ENCODE data around the gene EPB41L1.
A peak's percentile ranks its signal among the peaks of the same experiment; 100 is the strongest.

EPB41L1 gene

DNA sequence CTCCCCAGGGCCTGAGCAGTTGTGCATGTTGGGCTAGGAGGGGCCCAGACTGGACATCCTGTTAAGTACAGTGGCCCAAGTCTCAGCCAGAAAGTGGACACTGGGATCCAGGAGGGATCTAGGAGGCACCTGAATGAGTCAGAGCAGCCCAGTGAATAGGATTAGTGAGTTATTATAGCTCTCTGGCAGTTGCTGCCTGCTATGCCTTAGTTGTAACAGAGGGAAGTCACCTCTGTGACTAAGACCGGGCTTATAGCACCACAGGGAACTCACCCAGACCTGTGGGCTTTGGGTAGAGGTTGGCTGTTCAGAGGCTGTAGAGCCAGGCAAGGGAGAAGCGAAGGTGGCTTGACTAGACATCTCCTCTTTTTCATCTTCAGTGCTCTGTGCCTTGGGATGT lies 42.7 kb downstream of the EPB41L1 start:
- DNase-seq, result no peak

DNA sequence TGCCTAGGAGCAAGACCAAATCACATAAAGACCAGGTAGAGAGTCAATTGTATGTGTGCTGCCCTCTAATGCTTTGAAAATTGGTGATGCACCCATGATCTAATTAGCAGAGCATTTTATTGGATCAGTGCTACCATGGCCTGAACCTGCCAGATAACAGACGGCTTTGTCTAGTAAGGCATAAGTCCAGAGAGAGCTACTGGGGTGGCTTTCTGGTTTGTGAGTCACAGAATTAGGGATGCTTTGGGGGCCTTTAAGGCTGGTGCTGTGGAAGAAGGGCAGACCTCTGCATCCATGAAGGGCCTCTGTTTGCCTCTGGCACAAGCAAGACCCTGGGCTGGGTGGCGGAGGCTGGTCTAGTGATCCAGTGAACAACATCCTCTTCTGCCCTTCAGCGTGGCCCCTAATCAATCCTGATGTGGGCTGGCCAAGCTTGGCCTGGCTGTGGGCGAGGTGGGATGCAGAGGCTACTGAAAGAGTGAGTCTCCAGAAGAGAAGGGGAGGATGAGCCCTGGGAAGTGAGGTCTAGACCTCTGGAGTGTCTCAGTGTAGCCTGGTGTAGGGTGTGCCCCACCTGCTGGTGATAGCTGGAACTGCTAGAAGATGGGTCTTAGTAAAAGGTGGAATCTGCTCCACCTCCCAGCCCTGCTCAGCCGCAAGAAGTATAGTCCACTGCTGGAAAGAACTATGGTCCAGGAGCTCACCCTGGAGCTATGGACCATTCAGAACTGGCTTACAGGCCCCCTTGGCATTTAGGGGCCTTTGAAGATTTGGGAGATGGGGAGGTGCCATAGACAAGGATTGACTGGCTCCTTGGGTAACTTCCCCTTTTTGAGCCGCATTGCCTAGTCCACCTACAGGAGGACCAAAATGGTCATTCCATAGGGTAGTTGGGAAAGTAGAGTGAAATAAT lies 45.1 kb downstream of the EPB41L1 start:
- peak; percentile 74 for DNase-seq

DNA sequence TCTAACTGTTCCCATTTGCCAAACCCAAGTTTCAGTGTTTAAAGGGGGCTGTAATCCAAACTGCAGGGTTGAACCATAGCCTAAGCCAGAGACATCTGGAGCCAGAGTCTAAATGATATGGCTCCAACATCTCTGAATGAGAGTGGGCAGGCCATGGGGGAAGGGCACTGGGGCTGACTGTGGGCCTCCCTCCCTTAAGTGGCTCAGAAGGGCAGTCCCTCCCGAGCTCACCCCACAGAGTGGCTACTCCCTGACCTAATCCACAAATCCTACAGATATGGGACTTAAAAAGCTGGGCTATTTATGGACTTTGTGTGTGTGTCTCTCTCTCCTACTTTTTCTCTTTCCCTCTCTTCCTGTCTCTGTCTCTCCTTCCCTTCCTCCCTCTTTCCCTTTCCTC lies 45.9 kb downstream of the EPB41L1 start:
- no peak for DNase-seq

DNA sequence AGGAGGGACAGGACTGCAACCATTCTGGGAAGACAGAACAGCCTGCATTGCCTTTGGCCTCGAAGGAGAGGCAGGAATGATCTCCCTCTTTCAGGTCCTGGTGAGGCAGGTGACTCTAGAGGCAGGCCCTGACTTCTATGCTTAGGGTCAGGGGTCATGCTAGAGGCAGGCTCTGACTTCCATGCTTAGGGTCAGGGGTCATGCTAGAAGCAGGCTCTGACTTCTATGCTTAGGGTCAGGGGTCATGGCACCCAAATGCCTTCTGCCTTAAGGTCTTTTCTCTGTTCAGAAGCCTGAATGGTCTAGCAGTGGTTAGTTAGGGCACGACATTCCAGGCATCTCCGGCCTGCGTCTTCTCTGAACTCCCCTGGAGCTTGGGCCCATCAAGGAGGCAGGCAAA lies 46.7 kb downstream of the EPB41L1 start:
- DNase-seq, result no peak

DNA sequence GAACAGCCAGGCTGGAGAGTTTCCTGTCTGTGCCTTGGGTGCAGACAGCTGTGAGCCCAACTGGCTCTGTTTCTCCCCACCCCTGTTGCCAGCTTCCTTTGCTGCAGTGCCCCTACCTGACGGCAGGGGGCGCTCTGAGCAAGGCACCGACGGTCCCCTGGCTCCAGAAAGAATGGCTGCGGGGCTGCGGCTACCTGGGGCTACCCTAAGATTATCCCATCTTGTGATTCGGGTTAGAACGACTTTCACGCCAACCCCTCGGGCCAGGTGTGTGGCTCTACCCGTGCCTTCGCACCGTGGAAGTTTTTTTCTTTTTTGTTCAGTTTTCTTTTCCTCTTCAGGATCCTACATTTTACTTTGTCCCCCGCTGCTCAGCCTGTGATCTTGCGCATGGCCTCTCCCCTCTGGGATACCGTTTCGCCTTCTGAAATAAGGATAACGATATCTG lies 48.4 kb downstream of the EPB41L1 start:
- peak; percentile 56 for DNase-seq

DNA sequence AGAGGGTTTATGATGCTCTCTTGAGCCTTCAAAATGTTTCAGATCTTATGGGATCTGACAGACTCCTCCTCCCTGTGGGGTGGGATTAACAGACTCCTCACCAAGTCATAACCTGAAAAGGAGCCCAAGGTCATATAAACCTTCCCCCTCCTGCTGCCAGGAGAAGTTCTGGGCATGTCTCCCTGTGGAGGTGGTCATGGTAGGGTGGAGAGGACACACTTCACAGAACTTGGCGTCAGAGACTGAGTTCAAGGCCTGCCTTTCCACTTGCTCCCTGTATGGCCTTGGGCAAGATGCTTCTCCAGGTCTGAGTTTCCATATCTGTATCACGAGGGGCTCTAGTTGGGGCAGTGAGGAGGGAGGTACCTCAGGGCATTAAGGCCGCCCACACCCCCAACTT lies 49.3 kb downstream of the EPB41L1 start:
- no peak for DNase-seq

DNA sequence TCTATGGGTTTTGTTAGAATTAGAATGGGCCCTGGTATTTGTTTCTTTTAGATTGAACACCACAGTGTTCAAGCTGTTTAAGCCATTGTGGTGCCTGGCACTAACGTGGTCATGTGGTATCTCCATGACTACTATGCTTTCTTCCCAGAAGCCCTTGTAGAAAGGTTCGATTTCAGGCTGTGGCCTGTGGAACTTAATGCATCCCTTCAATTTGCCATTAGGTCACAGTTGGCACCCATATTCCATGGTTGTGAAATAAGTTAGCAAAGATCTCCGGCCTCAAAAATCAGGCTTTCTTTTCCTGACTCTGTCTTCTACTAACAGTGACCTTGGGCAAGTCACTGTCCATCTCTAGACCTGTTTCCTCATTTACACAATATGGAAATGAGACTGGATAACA lies 50.5 kb downstream of the EPB41L1 start:
- DNase-seq, result no peak

DNA sequence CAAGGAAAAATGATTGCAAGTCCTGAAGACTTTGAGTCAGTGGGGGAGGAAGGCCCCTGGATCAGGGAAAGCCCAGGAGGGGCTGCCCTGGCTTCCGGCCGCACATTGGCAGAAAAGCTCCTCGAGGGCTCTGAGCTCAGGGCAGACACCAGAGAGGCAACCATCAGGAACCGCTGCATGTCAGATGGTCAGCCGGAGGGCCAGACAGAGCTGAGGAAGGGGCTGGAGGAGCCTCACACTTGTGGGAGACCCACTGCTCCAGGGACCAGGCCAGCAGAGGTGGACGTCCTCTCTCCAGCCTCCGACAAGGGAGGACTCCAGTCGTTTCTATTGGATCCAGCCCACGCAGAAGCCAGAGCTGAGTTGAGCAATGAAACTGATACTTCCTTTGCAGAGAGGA lies 51.5 kb downstream of the EPB41L1 start:
- DNase-seq, result no peak

DNA sequence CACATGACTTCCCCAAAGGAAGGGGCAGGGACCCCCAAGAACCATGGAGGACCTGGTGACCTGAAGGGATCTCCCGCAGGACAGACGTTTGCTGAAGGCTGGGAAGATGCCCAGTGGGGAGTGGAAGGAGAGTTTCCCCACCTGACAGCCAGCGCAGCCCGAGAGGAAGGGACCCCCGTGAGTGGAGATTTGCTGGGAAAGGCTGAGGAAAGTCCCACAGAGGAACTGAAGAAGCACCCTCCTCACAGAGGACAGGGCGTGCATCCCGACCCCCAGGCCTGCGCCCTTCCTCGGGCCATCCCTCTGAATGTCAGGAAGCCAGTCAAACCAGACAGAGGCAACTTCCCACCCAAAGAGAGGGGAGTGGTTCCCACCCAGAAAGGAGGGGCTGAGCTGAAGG lies 52.1 kb downstream of the EPB41L1 start:
- DNase-seq, result no peak

DNA sequence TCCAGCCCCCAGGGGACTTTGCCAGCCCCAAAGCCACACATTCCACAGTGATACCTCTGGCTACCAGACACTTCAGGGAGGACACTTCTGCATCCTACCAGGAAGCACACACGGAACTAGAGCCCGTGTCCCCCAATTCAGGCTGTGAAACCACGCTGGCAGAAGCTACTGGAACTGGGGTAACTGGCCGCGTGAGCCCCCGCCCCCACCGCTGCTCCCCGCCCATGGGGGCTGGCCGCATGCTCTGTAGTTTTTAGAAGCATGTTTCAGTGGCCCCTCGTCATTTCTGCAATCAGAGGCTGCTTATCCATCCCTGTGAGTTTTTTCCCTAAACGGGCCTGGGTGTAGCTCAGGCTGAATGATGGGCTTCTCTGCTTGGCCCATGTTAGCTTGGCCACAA lies 53.1 kb downstream of the EPB41L1 start:
- no peak for DNase-seq

DNA sequence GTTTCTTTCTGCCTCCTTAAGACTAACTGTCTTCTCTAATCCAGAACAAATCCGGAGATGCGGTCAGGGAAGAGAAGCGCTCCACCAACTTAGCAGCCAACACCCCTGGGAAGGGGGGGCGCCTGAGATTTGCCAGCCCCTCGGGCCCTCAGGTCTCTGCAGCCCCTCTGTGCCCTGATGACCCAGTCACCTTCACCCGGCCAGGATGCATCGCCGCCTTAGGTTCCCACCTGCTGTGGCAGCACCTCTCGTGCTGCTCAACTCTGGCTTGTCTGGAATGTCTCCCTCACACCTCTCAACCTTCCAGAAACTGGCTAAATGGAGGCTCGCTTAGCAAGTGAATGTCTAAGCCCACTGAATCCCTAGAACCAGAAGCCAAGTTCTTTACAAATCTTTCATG lies 53.7 kb downstream of the EPB41L1 start:
- DNase-seq, result no peak

DNA sequence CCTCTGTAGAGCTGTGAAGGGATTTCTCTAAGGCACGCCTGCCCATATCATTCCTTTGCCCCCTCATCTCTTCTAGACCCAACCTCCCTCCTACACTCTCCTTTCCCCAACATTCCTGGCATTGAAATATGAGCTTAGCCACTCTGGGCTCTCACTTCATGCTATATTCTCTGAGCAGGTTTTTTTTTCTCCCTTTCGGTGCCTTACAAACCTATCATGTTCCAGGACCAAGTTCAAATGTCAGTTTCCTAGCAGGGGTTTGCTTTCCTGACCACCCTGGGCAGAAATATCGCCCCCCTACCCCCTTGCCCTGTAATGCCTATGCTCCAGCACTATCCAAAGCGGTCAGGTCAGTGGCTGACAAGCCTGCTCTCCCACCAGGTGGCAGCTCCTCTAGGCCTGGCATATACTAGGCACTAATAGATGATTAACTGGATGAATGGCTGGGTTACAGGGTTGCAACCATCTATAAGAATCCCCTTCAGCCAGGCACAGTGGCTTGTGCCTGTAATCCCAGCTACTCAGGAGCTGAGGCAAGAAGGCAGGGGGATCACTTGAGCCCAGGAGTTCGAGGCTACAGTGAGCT lies 56.0 kb downstream of the EPB41L1 start:
- no peak for DNase-seq

DNA sequence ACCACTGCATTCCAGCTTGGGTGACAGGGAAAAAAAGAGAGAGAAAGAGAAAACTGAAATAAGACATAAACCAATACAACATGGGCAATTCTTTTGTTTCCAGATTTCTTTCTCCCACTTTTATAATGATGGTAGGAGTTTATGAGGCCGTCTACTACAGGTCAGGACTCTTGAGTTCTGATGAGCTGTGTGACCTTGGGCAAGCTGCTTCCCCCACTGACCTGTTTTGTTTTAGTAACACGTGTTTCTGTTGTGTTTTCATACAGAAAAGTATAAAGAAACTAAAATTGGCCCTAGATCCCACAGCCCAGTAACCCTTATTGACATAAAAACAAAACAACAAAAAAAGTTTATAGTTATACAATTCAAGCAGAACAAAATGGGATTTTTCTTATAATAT lies 58.8 kb downstream of the EPB41L1 start:
- DNase-seq, result no peak

DNA sequence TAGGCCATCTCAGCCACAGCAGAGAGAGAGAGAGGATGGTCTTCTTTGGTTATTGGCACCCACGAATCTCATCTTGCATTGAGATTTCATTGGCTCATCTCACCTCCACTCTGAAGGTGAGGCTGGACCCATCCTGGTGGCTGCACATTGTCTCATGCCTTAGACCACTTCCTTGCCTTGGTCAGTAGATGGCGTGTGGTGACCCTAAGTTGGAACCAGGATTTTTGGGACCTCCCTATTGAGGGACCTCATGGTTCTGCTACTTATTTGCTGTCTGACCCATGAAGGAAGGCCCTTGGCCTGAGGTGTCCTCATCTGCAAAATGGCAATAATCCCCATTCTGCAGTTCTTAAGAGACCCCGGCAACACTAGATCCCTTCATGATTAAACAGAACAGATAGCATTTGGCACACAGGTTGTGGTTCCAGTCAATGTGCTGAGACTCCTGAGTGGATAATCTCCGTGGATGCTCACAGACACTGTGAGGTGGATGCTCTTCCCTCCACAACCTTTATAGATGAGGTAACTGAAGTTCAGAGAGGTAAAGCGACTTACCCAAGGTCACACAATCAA lies 60.2 kb downstream of the EPB41L1 start:
- DNase-seq, result peak; percentile 3

DNA sequence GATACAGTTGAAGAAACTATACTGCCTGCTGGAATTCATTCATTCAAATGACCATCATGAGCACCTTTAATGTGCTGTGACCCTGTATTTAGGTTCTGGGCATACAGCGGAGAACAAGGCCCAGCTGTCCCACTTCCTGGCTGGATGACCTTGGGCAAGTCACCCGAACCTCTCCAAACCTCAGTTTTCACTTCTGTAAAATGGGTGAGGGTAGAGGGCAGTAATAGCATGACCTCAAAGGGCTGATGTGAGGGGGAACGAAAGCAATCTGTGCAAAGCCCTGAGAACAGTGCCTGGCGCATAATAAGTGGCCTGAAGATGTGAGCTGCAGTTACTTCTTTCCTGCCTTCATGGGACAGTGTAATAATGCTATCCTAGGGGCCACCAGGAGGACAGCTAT lies 61.2 kb downstream of the EPB41L1 start:
- DNase-seq, result no peak

DNA sequence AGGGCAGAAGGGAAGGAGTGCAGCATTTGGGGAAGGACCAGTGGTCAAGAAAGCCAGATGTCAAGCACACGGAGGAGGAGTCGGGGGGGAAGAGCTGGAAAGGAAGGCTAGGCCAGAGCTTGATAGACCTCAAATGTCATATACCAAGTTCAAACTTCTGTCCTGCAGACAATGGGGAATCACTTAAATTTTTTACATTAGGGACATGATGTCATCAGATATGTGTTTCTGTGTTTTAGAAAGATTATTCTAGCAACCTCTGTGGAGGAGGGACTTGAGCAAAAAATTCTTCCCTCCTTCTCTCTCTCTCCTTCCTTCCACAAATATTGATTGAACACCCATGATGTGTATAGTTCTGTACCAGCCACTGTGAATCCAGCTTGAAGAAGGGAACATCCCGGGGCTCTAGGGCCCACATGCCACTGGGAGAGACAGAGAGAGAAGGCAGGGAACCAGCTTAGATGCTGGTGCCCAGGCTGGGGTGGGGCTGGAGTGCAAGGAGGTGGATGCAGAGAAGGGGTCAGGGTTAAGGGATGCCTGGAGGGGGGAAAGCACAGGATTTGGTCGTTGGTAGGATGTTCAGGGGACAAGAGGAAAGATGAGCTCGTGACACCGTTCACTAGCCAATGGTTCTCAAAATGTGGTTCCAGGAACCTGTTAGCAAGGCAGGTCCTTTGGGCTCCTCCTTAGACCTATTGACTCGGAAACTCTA lies 61.9 kb downstream of the EPB41L1 start:
- no peak for DNase-seq

DNA sequence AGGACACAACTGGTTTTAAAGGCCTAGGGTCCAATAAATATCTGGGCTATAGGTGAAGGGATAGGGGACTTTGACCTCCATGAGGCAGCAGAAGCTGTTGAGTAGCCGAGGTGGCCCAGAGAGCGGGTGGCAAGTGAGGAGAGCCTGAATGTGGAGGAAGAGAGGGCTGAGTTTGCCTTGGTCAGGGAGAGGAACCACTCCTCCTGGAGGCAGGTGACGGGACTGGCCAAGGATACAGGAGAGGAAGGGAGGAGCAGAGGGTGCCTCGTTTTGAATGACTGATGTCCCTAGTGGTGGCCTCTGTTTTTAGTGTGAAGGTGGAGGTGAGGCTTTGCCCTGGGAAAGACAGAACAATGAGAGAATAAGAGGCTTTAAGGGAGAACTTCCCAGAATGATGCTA lies 62.7 kb downstream of the EPB41L1 start:
- DNase-seq, result no peak

DNA sequence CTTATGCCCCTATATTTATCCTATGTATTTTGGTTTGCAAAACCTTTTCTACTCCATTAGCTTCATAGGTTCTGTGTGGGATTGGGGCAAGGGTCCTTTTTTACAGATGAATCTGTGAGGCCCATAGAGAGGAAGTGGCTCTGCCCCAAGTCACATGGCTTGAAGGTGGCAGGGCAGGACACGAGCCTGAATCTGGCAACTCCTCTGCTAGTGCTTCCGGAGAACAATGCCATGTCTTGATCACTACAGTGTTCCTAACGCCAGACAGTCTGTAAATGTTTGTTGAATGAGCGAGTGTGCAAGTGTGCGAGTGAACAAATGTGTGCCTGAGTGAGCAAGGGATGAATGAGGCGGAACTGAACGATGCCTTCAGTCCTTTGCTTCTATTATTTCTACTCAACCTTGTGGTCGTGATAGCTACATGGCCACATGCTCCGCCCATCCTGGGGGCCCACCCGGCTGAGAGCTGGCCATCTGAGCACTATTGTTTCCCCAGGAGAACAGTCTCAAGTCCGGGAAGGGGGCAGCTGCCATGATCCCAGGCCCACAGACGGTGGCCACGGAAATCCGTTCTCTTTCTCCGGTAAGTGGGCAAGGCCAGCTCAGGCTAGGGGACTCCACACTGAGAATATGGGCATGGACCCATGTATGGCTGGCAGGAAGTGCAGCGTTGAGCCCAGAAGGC lies 64.0 kb downstream of the EPB41L1 start:
- no peak for DNase-seq

DNA sequence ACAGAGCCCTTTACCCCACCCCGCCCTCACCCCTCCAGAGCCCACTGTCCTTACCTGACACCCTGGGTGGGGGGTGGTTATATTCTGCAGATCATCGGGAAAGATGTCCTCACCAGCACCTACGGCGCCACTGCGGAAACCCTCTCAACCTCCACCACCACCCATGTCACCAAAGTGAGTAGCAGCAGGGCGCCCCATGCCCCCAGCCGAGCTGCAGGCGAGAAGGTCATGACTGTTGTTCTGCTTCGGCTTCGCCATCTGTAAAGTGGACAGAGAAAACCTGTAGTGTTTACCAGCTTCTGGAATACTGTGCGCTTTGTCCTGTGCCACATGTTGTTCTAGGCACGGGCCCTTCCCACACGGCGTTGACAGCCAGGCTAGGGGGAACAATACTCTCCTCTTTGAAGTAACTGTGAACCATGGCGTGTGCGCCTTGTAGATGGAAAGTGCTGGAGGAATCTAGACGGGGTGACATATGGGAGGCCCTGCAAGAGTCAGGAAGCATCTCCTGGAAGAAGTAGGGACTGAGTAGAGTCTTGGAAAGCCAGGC lies 65.2 kb downstream of the EPB41L1 start:
- DNase-seq, result no peak

DNA sequence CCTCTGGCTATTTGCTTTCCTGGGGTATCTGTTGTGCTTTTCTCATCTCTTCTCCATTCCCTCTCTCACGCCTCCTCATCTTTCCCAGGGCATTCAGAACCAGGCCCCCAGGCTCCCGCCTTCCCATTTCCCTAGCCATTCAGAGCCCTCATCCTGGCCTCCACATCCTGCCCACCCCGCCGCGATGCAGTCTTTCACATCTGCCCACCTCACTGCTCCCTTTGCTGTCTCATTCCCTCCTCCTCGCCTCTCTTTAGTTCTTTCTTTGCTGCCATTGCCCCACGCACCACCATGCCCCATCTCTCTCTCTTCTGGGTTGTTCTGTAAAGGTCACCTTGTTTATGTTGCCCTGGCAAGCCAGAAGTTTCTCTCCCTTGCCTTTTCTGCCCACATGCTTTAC lies 71.1 kb downstream of the EPB41L1 start:
- DNase-seq, result no peak

DNA sequence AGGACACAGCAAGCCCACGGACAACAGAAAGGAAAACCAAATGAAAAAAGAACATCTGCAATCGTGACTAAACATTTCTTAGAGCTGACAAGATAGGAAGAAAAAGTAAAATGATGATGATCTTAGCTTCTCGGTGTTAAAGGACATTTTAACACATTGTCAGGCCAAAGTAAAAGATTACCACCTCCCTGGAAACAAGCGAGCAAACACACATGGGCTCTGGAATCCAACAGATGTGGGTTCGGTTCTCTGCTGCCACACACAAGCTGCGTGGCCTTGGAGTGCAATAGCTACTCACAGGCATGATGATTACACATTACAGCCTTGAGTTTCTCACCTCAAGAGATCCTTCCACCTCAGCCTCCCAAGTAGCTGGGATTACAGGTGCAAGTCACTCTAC lies 74.2 kb downstream of the EPB41L1 start:
- no peak for DNase-seq

DNA sequence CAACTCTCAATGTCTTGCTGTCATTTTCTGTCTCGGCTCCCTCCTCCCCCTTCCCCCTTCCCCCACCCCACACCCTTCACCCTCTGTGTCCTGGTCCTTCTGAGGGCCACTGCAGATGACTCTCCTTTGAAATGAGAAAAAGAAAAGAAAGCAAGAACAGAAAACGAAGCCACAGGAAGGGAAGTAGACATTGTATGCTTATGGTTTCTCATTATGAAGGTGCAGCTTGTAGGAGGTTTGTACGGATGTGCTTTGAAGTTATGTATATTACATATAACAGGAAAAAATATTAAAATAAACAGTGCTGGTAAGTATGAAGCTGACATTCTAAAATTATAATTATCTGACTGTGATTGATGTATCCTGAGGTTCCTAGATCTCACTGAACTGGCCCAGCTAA lies 75.5 kb downstream of the EPB41L1 start:
- no peak for DNase-seq

DNA sequence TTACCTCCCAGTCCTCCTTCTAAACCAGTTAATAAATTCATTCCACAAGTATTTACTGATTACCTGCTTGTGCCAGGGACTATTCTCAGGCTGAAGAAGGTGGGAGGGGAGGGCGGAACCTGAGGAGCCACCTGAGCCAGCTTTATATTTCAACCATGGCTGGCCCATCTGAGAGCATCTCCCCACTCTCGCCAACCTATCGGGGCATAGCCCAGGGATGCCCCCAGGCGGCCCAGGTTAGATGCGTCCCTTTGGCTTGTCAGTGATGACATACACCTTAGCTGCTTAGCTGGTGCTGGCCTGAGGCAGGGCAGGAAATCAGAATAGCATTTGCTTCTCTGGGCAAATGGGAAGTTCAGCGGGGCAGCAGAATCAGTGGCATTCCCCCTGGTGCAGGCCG lies 76.8 kb downstream of the EPB41L1 start:
- DNase-seq, result no peak

Measured in NCI-H1694 treated with DMSO at 0.1 percent for 48 hours (cell line).